ENCODE measurements around the gene RFXAP.

- TF ChIP-seq CTCF (IDR thresholded peaks at IDR 0.05; ENCODE audit: low read depth, low read length, poor library complexity, severe bottlenecking) (no peak), EZH2phosphoT487 (IDR thresholded peaks at IDR 0.05; ENCODE audit: borderline replicate concordance, low read length) (no peak)
Observed at GRCh38 chr13:36801035-36801434, 18.0 kb upstream of the RFXAP start.
